MCF 10A (cell line): Measurements from ENCODE around the gene PHYHIPL. TPM values are rescaled to one million over a fixed set of nuclear protein-coding genes. Genes with fewer than 3 reads are reported as not detected.
"Not testable (repeated sequence)": the region's sequence is repeated elsewhere in the genome, so short reads cannot be mapped to it uniquely, and the experiment has no call there.

Experiments used
- BruUV-seq: library from RNA; stranded (reverse); fragments of 400-500 nt; replicated peaks from 2 replicates; lab custom pipeline; 2021; lab: Mats Ljungman, UMichigan
- CTCF ChIA-PET: fragments of 300-600 bp; sonication (Branson Sonifier 250); formaldehyde crosslinking; extraction: SDS; loops from one replicate; lab custom pipeline; 2021; ENCODE audit warnings: antibody characterized with exemption, inconsistent platforms; lab: Yijun Ruan, JAX
- POLR2A ChIA-PET: fragments of 300-600, 350-650 bp; sonication (Branson Sonifier 250); formaldehyde crosslinking; extraction: SDS; loops from one replicate; lab custom pipeline; 2020; ENCODE audit warnings: antibody characterized with exemption, inconsistent platforms; lab: Yijun Ruan, JAX
- DNase-seq: peaks from one replicate; pipeline ENCODE4 v3.0.0-alpha.2; 2018; ENCODE audit not compliant: unreplicated experiment
- H3K27ac Mint-ChIP-seq: one replicate; pipeline ENCODE4 v1.8.0; 2022; ENCODE audit warnings: mild to moderate bottlenecking, low read depth, mixed read lengths; ENCODE audit not compliant: unreplicated experiment
- H3K27me3 Mint-ChIP-seq: one replicate; pipeline ENCODE4 v1.8.0; 2022; ENCODE audit warnings: mixed read lengths; ENCODE audit not compliant: insufficient read depth, unreplicated experiment
- H3K36me3 Mint-ChIP-seq: one replicate; pipeline ENCODE4 v1.8.0; 2022; ENCODE audit warnings: mild to moderate bottlenecking, moderate library complexity, mixed read lengths; ENCODE audit not compliant: insufficient read depth, unreplicated experiment
- H3K4me1 Mint-ChIP-seq: one replicate; pipeline ENCODE4 v1.8.0; 2022; ENCODE audit warnings: mixed read lengths; ENCODE audit not compliant: insufficient read depth, unreplicated experiment
- H3K4me3 Mint-ChIP-seq: one replicate; pipeline ENCODE4 v1.8.0; 2022; ENCODE audit warnings: mild to moderate bottlenecking, moderate library complexity, mixed read lengths; ENCODE audit not compliant: unreplicated experiment
- H3K9me3 Mint-ChIP-seq: one replicate; pipeline ENCODE4 v1.8.0; 2022; ENCODE audit warnings: mixed read lengths; ENCODE audit not compliant: unreplicated experiment
- CTCF ChIP-seq: fragments of 200-600 bp; IDR thresholded peaks from one replicate; pipeline ENCODE4 v1.8.0; 2022; ENCODE audit warnings: antibody characterized with exemption, mild to moderate bottlenecking; ENCODE audit not compliant: unreplicated experiment
- intact Hi-C: fragments of 100-400 bp; cut with micrococcal nuclease; formaldehyde crosslinking; loops from 2 replicates; pipeline ENCODE4 v1.14.1; 2022
- total RNA-seq: library from RNA; stranded (reverse); gene quantifications from 2 replicates; pipeline ENCODE4 v1.2.3, GENCODE V29; 2022

The PHYHIPL gene
- total RNA-seq, 1 experiment from 2014 or later = not detected

- CTCF ChIA-PET = interaction anchor here (1.0 to 6.3 kb wide), 3 partner anchors 283 to 388 kb away, joined by 7 to 92 read pairs (median 10); no protein-coding TSS in a partner anchor
- Mint-ChIP-seq H3K27ac (no peak overlapping the region), H3K27me3 (peaks cover 74% of the 10 kb centered on the region), H3K4me3 (no peak overlapping the region), H3K9me3 (no peaks in the 10 kb centered on the region), H3K4me1 (no peaks in the 10 kb centered on the region), H3K36me3 (no peaks in the 10 kb centered on the region)
- intact Hi-C loops = loop anchor here (1.0 to 10.0 kb wide), 5 partner anchors 283 to 820 kb away; no protein-coding TSS in a partner anchor
- POLR2A ChIA-PET = no interaction called here
- BruUV-seq = no TSS peak
- DNase-seq = peak; percentile 39
- peak; percentile 42 for TF ChIP-seq CTCF
Measured at GRCh38 chr10:59234816-59235429, 58.5 kb downstream of the PHYHIPL start.

GRCh38 chr10:59236064-59236697, 59.7 kb downstream of the PHYHIPL start:
- CTCF ChIA-PET = interaction anchor here (0.6 to 6.3 kb wide), 17 partner anchors 18 to 784 kb away, joined by 3 to 92 read pairs (median 4); no protein-coding TSS in a partner anchor
- no TSS peak for BruUV-seq

GRCh38 chr10:59237775-59238174, 61.3 kb downstream of the PHYHIPL start:
- DNase-seq = no peak
- ChIA-PET POLR2A (no interaction called here), CTCF (interaction anchor here (0.7 to 6.3 kb wide), 6 partner anchors 130 to 603 kb away, joined by 3 to 92 read pairs (median 4); no protein-coding TSS in a partner anchor)
- no peak overlapping the region for H3K27ac Mint-ChIP-seq
- no peak overlapping the region for H3K4me3 Mint-ChIP-seq
- BruUV-seq = no TSS peak
- no peak for TF ChIP-seq CTCF
- H3K4me1 Mint-ChIP-seq = no peaks in the 10 kb centered on the region
- intact Hi-C loops = loop anchor here (5.0 to 10.0 kb wide), 2 partner anchors 705 to 797 kb away; no protein-coding TSS in a partner anchor
- H3K27me3 Mint-ChIP-seq = peaks cover 68% of the 10 kb centered on the region
- no peaks in the 10 kb centered on the region for H3K36me3 Mint-ChIP-seq
- H3K9me3 Mint-ChIP-seq = no peaks in the 10 kb centered on the region

More at GRCh38 chr10:59236064-59236697, 59.7 kb downstream of the PHYHIPL start:
- Mint-ChIP-seq H3K4me3 (no peak overlapping the region), H3K4me1 (no peaks in the 10 kb centered on the region), H3K36me3 (no peaks in the 10 kb centered on the region), H3K27ac (no peak overlapping the region), H3K9me3 (no peaks in the 10 kb centered on the region), H3K27me3 (peaks cover 68% of the 10 kb centered on the region)
- no peak for TF ChIP-seq CTCF
- intact Hi-C loops = loop anchor here (5.0 to 10.0 kb wide), 2 partner anchors 704 to 799 kb away; no protein-coding TSS in a partner anchor
- POLR2A ChIA-PET = interaction anchor here (0.7 to 1.5 kb wide), 2 partner anchors 502 to 705 kb away, joined by 3 to 5 read pairs; no protein-coding TSS in a partner anchor
- DNase-seq = no peak

GRCh38 chr10:59239108-59239507, 62.7 kb downstream of the PHYHIPL start:
- intact Hi-C loops = loop anchor here (5.0 to 10.0 kb wide), 2 partner anchors 707 to 796 kb away; no protein-coding TSS in a partner anchor

More at GRCh38 chr10:59239108-59239507, 62.7 kb downstream of the PHYHIPL start:
- H3K36me3 Mint-ChIP-seq, DNase-seq, H3K27ac Mint-ChIP-seq, BruUV-seq, H3K9me3 Mint-ChIP-seq, H3K4me1 Mint-ChIP-seq, H3K4me3 Mint-ChIP-seq: not testable (repeated sequence)
- POLR2A ChIA-PET = interaction anchor here (0.6 kb wide), 1 partner anchor 1187 kb away, joined by 4 read pairs; no protein-coding TSS in a partner anchor
- CTCF ChIA-PET = interaction anchor here (0.6 to 6.3 kb wide), 8 partner anchors 36 to 384 kb away, joined by 3 to 92 read pairs (median 9); no protein-coding TSS in a partner anchor
- peaks cover 68% of the 10 kb centered on the region for H3K27me3 Mint-ChIP-seq
